ENCODE measurements around the gene NACC2.

The NACC2 gene

GRCh38 chr9:135993765-135994500, 101.2 kb downstream of the NACC2 start:
- Histone ChIP-seq H3K79me2 (ENCODE audit: low read length) (no peaks in the 10 kb centered on the region), H3K9ac (ENCODE audit: low read length) (no peak overlapping the region), H4K20me1 (ENCODE audit: insufficient read depth, low read length) (no peaks in the 10 kb centered on the region), H3K27me3 (ENCODE audit: low read depth, low read length) (no peaks in the 10 kb centered on the region), H3K4me3 (ENCODE audit: low read length) (no peak overlapping the region), H3K9me3 (ENCODE audit: insufficient read depth, low read length) (no peaks in the 10 kb centered on the region), H3K4me2 (ENCODE audit: low read length) (no peak overlapping the region), H3K4me1 (ENCODE audit: low read length) (no peaks in the 10 kb centered on the region), H3K36me3 (replicated peaks; ENCODE audit: low read depth, low read length) (no peaks in the 10 kb centered on the region), H3K27ac (ENCODE audit: low read length) (no peak overlapping the region), H2AFZ (ENCODE audit: low read depth, low read length) (no peak overlapping the region)
- TF ChIP-seq EZH2phosphoT487 (IDR thresholded peaks at IDR 0.05; ENCODE audit: low read depth) = no peak
- TF ChIP-seq, protein P1, sequence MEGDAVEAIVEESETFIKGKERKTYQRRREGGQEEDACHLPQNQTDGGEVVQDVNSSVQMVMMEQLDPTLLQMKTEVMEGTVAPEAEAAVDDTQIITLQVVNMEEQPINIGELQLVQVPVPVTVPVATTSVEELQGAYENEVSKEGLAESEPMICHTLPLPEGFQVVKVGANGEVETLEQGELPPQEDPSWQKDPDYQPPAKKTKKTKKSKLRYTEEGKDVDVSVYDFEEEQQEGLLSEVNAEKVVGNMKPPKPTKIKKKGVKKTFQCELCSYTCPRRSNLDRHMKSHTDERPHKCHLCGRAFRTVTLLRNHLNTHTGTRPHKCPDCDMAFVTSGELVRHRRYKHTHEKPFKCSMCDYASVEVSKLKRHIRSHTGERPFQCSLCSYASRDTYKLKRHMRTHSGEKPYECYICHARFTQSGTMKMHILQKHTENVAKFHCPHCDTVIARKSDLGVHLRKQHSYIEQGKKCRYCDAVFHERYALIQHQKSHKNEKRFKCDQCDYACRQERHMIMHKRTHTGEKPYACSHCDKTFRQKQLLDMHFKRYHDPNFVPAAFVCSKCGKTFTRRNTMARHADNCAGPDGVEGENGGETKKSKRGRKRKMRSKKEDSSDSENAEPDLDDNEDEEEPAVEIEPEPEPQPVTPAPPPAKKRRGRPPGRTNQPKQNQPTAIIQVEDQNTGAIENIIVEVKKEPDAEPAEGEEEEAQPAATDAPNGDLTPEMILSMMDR (IDR thresholded peaks at IDR 0.05; ENCODE audit: low read depth, low read length) = no peak

DNA sequence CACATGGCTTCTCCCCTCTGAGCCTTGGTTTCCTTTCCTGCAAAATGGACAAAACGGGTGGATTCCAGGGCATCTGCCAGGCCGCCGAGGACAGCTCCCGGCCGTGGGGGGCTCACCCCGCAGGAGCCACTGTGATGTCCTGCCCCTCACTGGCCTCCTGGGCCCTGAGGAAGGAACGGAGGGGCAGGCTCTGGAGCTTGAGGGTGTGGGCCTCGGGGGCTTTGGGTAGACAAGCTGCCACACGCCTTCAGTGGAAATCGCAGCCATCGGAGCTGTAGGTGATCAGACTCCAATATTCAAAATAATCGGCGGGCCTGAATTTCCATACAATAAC, 101.7 kb downstream of the NACC2 start:
- H3K27ac ChIP-seq (ENCODE audit: low read length) = no peak overlapping the region

DNA sequence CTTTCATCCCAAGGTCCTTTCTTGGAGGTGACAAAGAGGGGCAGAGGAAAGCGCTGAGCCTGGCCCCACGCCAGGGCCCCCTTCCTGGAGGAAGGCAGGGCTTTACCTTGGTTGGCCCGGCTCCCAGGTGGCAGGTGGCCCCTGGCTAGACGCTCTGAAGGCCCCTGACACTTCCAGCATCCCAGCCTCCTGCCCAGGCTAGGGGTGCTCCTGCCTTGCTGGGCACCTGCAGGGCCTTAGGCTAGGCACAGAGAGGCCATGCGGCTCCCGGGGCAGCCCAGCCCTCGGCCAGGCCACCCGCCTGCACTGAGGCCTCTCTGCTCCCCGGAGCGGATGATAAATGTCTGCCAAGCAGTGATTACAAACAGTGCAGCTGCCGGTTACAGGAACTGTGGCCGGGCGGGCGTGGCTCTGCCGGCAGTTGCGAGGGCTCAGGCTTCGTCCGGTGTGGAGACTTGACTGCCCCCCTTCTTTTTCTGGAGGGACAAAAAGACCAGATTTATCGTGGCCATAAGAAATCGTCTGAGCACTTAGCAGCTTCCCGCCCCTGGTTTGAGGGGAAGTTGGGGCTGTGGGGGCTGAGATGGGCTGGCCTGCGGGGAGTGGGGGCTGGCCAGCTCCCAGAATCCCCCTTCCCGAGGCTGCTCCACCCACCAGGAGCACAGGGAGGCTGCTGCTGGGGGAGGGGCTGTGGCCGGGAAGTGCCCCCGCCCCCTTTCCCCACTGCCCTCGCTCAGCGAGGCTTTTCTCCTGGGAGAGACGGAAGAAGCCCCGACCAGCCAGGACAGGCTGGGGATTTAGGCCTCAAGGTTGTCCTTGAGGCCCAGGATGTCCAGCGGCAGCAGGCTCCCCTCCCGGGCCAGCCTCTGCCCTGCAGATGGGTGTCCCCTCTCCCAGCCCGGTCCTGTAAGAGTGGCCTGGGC, 102.3 kb downstream of the NACC2 start:
- no peaks in the 10 kb centered on the region for H3K36me3 ChIP-seq (replicated peaks; ENCODE audit: low read depth, low read length)
- H3K27me3 ChIP-seq (ENCODE audit: low read depth, low read length) = no peaks in the 10 kb centered on the region
- no peaks in the 10 kb centered on the region for H3K9me3 ChIP-seq (ENCODE audit: insufficient read depth, low read length)
- H3K4me1 ChIP-seq (ENCODE audit: low read length) = no peaks in the 10 kb centered on the region
- TF ChIP-seq, protein P1 (IDR thresholded peaks at IDR 0.05; ENCODE audit: low read depth, low read length) = no peak
- no peak for TF ChIP-seq EZH2phosphoT487 (IDR thresholded peaks at IDR 0.05; ENCODE audit: low read depth)
- H3K4me2 ChIP-seq (ENCODE audit: low read length) = peak overlapping the region; percentile 30
- 0 out of 2 replicates have a peak overlapping the region, but pooled peaks have one; percentile 1 for H2AFZ ChIP-seq (ENCODE audit: low read depth, low read length)
- H3K79me2 ChIP-seq (ENCODE audit: low read length) = no peaks in the 10 kb centered on the region
- H4K20me1 ChIP-seq (ENCODE audit: insufficient read depth, low read length) = no peaks in the 10 kb centered on the region
- H3K4me3 ChIP-seq (ENCODE audit: low read length) = peak overlapping the region; percentile 17
- H3K27ac ChIP-seq (ENCODE audit: low read length) = no peak overlapping the region
- no peak overlapping the region for H3K9ac ChIP-seq (ENCODE audit: low read length)

More for the DNA sequence above, 101.7 kb downstream of the NACC2 start:
- Histone ChIP-seq H3K27me3 (ENCODE audit: low read depth, low read length) (no peaks in the 10 kb centered on the region), H3K9me3 (ENCODE audit: insufficient read depth, low read length) (no peaks in the 10 kb centered on the region), H4K20me1 (ENCODE audit: insufficient read depth, low read length) (no peaks in the 10 kb centered on the region), H3K4me3 (ENCODE audit: low read length) (no peak overlapping the region), H3K36me3 (replicated peaks; ENCODE audit: low read depth, low read length) (no peaks in the 10 kb centered on the region), H3K4me1 (ENCODE audit: low read length) (no peaks in the 10 kb centered on the region), H3K79me2 (ENCODE audit: low read length) (no peaks in the 10 kb centered on the region), H3K4me2 (ENCODE audit: low read length) (no peak overlapping the region), H2AFZ (ENCODE audit: low read depth, low read length) (no peak overlapping the region), H3K9ac (ENCODE audit: low read length) (no peak overlapping the region)
- TF ChIP-seq, protein P1 (IDR thresholded peaks at IDR 0.05; ENCODE audit: low read depth, low read length) = no peak
- TF ChIP-seq EZH2phosphoT487 (IDR thresholded peaks at IDR 0.05; ENCODE audit: low read depth) = no peak

DNA sequence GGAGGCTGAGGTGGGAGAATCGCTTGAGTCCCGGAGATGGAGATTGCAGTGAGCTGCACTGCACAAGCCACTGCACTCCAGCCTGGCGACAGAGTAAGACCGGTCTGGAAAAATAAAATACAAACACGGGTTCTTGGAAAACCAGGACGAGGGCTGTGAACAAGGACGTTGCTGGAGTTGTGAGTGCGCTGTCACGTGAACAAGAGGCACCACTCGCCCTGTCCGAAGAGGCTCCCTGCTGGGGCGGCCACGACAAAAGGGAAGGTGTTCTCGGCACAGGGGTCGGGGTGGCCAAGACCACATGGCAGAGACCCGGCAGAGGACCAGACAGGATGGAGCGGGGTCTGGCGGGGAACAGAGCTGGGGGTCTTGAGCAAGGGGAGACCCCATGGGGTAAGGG, 103.3 kb downstream of the NACC2 start:
- no peak overlapping the region for H2AFZ ChIP-seq (ENCODE audit: low read depth, low read length)
- H3K4me3 ChIP-seq (ENCODE audit: low read length) = no peak overlapping the region
- no peaks in the 10 kb centered on the region for H4K20me1 ChIP-seq (ENCODE audit: insufficient read depth, low read length)
- no peak overlapping the region for H3K27ac ChIP-seq (ENCODE audit: low read length)
- no peaks in the 10 kb centered on the region for H3K79me2 ChIP-seq (ENCODE audit: low read length)
- no peaks in the 10 kb centered on the region for H3K4me1 ChIP-seq (ENCODE audit: low read length)
- no peak overlapping the region for H3K9ac ChIP-seq (ENCODE audit: low read length)
- H3K27me3 ChIP-seq (ENCODE audit: low read depth, low read length) = no peaks in the 10 kb centered on the region
- no peak overlapping the region for H3K4me2 ChIP-seq (ENCODE audit: low read length)
- TF ChIP-seq, protein P1 (IDR thresholded peaks at IDR 0.05; ENCODE audit: low read depth, low read length) = no peak
- TF ChIP-seq EZH2phosphoT487 (IDR thresholded peaks at IDR 0.05; ENCODE audit: low read depth) = no peak
- H3K36me3 ChIP-seq (replicated peaks; ENCODE audit: low read depth, low read length) = no peaks in the 10 kb centered on the region
- H3K9me3 ChIP-seq (ENCODE audit: insufficient read depth, low read length) = no peaks in the 10 kb centered on the region

Data from OCI-LY3 (cell line).